ENCODE results near the gene ZNF234. TPM values are rescaled to one million over a fixed set of nuclear protein-coding genes. Genes with fewer than 3 reads are reported as not detected.

Gene ZNF234
- 1 to 10 TPM; 2.3 to 4.9 TPM for total RNA-seq

DNA sequence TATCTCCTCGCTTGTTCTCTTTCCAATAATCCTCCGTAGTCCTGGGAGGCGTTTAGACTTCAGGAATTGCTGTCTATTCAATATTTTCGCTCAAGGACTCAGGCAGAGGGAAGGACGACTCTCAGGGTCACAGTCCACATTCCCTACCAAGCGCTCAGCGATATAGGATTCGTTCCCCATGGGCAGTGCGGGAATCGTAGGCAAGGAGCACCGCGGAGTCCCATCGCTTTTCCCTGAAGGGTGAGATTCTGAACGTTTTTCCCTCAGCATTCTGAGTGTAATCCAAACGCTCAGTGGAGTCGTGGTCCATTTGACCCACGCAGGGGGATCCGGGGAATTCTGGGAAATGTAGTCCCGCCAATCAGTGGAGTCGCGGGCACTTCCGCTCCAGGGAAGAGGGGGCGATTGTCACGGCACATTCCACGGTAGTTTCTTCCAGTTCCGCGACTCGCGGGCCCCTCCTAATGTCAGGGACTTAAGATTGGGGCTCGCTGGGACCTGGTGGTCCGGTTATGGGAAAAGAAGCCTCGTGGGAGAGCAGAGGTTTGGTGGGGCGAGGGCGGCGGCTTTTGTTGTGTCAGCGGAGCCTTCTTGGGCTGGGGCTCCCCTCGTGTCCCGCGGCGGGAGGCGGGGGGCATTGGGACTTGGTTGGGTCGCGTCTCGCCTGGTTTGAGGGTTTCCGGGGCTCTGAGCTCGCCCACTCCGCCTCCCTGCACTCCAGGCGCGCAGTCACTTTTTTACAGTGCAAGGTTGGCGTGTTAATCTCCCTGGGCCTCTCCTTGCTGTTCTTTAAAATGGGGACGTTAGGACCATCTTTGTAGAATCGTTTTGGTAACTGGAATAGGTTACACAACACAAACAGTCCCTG, at the start of gene ZNF234:
TSS of gene ZNF234 (plus strand) at position 364 of the 868 bp plus-strand sequence. CDS start 3,079 bp downstream, outside the sequence.
- intact Hi-C loops (cut with DNase I): no loop called here
- Histone ChIP-seq H3K4me1 (peaks cover 11% of the 10 kb centered on the region), H3K9me3 (no peaks in the 10 kb centered on the region), H3K4me3 (peak within 1 kb of the TSS; percentile 51 to 91), H3K27ac (peak within 1 kb of the TSS in 3 of 4 donors; percentile 64 to 70 (median 68)), H3K36me3 (replicated peaks in 1 of 2; ENCODE audit: insufficient read depth in 1 of 2, low read depth in 2 of 2) (peaks cover 0 to 2% of the 10 kb centered on the region in 2 donors), H3K27me3 (no peaks in the 10 kb centered on the region)
- ATAC-seq (peak; percentile 91), DNase-seq (peak; percentile 71 to 87 (median 82))
- TF ChIP-seq, protein P1, sequence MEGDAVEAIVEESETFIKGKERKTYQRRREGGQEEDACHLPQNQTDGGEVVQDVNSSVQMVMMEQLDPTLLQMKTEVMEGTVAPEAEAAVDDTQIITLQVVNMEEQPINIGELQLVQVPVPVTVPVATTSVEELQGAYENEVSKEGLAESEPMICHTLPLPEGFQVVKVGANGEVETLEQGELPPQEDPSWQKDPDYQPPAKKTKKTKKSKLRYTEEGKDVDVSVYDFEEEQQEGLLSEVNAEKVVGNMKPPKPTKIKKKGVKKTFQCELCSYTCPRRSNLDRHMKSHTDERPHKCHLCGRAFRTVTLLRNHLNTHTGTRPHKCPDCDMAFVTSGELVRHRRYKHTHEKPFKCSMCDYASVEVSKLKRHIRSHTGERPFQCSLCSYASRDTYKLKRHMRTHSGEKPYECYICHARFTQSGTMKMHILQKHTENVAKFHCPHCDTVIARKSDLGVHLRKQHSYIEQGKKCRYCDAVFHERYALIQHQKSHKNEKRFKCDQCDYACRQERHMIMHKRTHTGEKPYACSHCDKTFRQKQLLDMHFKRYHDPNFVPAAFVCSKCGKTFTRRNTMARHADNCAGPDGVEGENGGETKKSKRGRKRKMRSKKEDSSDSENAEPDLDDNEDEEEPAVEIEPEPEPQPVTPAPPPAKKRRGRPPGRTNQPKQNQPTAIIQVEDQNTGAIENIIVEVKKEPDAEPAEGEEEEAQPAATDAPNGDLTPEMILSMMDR (IDR thresholded peaks at IDR 0.05): no peak
- TF ChIP-seq POLR2A (IDR thresholded peaks at IDR 0.05): peak in 2 of 3 donors; percentile 41 to 50
- 0% methylated on average over 13 to 52 of the region's 52 CpGs for WGBS, 2 donors

DNA sequence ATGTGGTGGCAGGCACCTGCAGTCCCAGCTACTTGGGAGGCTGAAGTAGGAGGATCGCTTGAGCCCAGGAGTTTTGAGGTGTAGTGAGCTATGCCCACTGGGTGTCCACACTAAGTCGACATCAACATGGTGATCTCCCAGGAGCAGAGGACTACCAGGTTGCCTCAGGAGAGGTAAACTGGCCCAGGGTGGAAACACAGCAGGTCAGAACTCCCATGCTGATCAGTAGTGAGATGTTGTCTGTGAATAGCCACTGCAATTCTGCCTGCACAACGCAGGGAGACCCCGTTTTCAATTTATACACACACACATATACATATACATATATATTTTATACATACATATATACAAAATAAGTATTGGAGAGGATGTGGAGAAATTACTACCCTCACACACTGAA, 49.2 kb upstream of the ZNF234 start:
- H3K4me3 ChIP-seq: no peak overlapping the region
- H3K4me1 ChIP-seq: peaks cover 8% of the 10 kb centered on the region
- WGBS, 2 donors: 46 to 60% methylated on average over 4 of the region's 4 CpGs
- H3K27ac ChIP-seq: no peak overlapping the region
- ATAC-seq: no peak
- TF ChIP-seq, protein P1 (IDR thresholded peaks at IDR 0.05): no peak
- TF ChIP-seq POLR2A (IDR thresholded peaks at IDR 0.05): no peak
- DNase-seq: no peak
- no peaks in the 10 kb centered on the region for H3K27me3 ChIP-seq
- intact Hi-C loops (cut with DNase I): no loop called here
- no peaks in the 10 kb centered on the region for H3K9me3 ChIP-seq
- H3K36me3 ChIP-seq (replicated peaks in 1 of 2; ENCODE audit: insufficient read depth in 1 of 2, low read depth in 2 of 2): no peaks in the 10 kb centered on the region

DNA sequence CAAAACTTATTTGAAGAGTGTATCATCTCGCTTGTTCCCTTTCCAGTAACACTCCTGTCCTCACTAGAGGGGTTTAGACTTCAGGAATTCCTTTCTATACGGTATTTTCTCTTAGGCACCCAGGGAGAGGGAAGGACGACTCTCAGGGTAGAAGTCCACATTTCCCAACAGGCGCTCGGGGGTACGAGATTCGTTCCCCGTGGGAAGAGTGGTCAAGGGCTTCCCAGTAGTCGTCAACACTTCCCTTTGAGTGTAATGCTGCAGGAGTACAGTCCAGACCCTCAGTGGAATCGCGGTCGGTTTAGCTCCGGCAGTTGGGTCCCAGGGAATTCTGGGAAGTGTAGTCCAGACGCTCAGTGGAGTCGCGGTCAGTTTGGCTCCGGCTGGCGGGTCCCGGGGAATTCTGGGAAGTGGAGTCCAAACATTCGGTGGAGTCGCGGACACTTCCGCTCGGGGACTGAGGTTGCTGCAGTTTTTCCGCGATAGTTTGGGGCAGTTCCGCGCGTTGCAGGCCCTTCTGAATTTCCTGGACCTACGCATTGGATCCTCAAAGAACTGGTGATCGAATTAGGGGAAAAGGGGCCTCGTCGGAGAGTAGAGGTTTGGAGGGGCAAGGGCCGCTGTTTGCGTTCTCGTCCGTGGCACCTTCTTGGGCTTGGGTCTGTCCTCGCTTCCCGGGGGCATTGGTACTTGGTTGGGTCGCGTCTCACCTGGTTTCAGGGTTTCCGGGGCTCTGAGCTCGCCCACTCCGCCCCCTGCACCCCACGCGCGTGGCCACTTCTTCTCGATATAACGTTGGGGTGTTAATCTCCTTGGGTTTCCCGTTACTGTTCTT, 47.2 kb upstream of the ZNF234 start, which contains the start of gene ZNF224:
TSS of gene ZNF224 (plus strand) at position 431 of the 835 bp plus-strand sequence. CDS start 3,513 bp downstream, outside the sequence.
- Histone ChIP-seq H3K4me1 (peaks cover 8% of the 10 kb centered on the region), H3K4me3 (peak within 1 kb of the TSS; percentile 69 to 91), H3K9me3 (peaks cover 0 to 4% (median 0%) of the 10 kb centered on the region in 3 donors), H3K27ac (peak within 1 kb of the TSS in 3 of 4 donors; percentile 53 to 77 (median 68)), H3K27me3 (no peaks in the 10 kb centered on the region), H3K36me3 (replicated peaks in 1 of 2; ENCODE audit: insufficient read depth in 1 of 2, low read depth in 2 of 2) (peaks cover 0 to 5% of the 10 kb centered on the region in 2 donors)
- 0 to 1% methylated on average over 15 to 50 of the region's 50 CpGs for WGBS, 2 donors
- peak; percentile 89 to 95 (median 92) for DNase-seq
- peak in 2 of 3 donors; percentile 53 to 63 for TF ChIP-seq POLR2A (IDR thresholded peaks at IDR 0.05)
- TF ChIP-seq, protein P1 (IDR thresholded peaks at IDR 0.05): no peak
- ATAC-seq: peak; percentile 99
- intact Hi-C loops (cut with DNase I): no loop called here

DNA sequence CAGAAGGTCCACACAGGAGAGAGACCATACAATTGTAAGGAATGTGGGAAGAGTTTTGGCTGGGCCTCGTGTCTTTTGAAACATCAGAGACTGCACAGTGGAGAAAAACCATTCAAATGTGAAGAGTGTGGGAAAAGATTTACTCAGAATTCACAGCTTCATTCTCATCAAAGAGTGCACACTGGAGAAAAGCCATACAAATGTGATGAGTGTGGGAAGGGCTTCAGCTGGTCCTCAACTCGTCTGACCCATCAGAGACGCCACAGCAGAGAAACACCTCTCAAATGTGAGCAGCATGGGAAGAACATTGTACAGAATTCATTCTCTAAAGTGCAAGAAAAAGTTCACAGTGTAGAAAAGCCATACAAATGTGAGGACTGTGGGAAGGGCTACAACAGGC, 33.6 kb upstream of the ZNF234 start:
- DNase-seq (no peak), ATAC-seq (no peak)
- 88 to 94% methylated on average over 3 of the region's 3 CpGs for WGBS, 2 donors
- Histone ChIP-seq H3K36me3 (replicated peaks in 1 of 2; ENCODE audit: insufficient read depth in 1 of 2, low read depth in 2 of 2) (peaks cover 11 to 12% of the 10 kb centered on the region in 2 donors), H3K9me3 (peaks cover 0 to 58% (median 0%) of the 10 kb centered on the region in 3 donors), H3K4me3 (no peak overlapping the region), H3K4me1 (peaks cover 12% of the 10 kb centered on the region), H3K27ac (no peak overlapping the region), H3K27me3 (no peaks in the 10 kb centered on the region)
- TF ChIP-seq, protein P1 (IDR thresholded peaks at IDR 0.05): no peak
- TF ChIP-seq POLR2A (IDR thresholded peaks at IDR 0.05): no peak
- intact Hi-C loops (cut with DNase I): no loop called here

All from body of pancreas (tissue), 4 donors.